Rectal smooth muscle tissue (tissue), 1 donor: ENCODE measurements around the gene ARHGEF28.

ENCODE experiments used
- H3K27ac ChIP-seq: one replicate; pipeline ENCODE4 v1.7.0; 2013; ENCODE audit warnings: low read depth, low read length, inconsistent platforms
- H3K27me3 ChIP-seq: one replicate; pipeline ENCODE4 v1.7.0; 2013; ENCODE audit warnings: low read length; ENCODE audit not compliant: control insufficient read depth, insufficient read depth
- H3K36me3 ChIP-seq: one replicate; pipeline ENCODE4 v1.7.0; 2013; ENCODE audit warnings: low read length; ENCODE audit not compliant: control insufficient read depth, insufficient read depth
- H3K4me1 ChIP-seq: one replicate; pipeline ENCODE4 v1.7.0; 2013; ENCODE audit warnings: low read length; ENCODE audit not compliant: control insufficient read depth, insufficient read depth
- H3K4me3 ChIP-seq: one replicate; pipeline ENCODE4 v1.7.0; 2013; ENCODE audit warnings: low read length
- H3K9ac ChIP-seq: one replicate; pipeline ENCODE4 v1.7.0; 2013; ENCODE audit warnings: low read length

Gene ARHGEF28

DNA sequence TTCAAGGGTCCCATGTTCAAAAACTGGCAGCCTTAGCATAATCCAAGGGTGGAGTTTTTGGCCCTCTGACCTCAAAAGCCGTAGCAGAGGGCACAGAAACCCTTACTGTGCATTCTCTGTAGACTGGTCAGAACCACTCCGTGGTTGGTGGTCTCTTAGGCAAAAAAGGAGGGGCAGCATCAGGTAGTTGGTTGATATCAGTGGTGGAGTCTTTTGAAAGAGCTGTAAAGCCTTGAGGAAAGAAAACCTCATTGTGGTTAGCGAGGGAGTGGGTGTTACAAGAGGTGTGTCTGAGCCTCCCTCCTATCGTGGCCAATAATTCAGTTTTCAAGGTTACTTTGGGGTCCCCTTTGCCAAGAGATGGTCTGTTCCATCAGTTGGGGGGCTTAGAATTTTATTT is 40.9 kb downstream of the ARHGEF28 start:
- H3K36me3 ChIP-seq, result no peaks in the 10 kb centered on the region
- H3K9ac ChIP-seq, result no peak overlapping the region

DNA sequence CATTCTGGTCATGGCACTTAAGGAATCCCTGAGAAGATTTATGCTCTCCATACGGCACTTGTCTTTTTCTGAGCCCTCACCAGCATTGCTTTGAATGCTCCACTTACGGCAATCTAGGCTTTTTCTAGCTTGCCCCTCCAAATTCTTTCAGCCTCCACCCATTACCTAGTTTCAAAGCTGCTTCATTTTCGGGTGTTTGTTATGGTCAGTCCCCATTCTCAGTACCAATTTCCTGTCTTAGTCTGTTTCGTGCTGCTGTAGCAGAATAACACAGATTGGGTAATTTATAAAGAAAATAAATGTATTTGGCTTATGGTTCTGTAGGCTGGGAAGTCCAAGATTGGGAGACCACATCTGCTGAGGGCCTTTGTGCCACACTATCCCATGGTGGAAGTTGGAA is 42.0 kb downstream of the ARHGEF28 start:
- Histone ChIP-seq H3K9ac (no peak overlapping the region), H3K27ac (no peak overlapping the region), H3K4me3 (no peak overlapping the region), H3K27me3 (no peaks in the 10 kb centered on the region), H3K36me3 (no peaks in the 10 kb centered on the region), H3K4me1 (peaks cover 2% of the 10 kb centered on the region)

More for the DNA sequence above, 40.9 kb downstream of the ARHGEF28 start:
- Histone ChIP-seq H3K4me3 (no peak overlapping the region), H3K27ac (no peak overlapping the region), H3K4me1 (no peaks in the 10 kb centered on the region), H3K27me3 (no peaks in the 10 kb centered on the region)

DNA sequence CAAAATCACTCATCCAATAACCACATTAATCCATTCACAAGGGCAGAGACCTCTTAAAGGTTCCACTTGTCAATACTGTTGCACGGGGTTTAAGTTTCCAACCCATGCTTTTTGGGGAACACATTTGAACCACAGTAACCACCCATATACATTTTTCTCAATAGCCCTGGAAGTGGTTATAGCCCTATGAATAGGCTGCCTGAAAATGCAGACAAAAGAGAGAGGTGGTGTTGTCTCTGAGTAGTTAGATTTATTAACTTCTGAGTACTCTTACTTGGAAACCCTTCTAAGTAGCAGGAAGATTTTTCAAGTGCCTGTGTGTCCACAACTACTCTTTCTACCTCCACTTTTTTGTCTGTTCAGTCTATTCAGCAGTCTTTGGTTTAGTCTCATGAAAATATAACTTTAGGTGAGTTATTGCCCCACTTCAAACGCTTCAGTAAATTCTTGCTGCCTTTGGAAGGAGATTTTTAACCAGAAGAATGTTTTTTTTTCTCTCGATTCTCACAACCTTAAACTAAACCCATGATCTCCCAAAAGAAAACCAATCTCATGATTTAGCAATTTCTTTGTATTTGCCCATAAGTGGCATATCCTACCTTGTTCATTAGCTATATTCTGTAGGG is 42.6 kb downstream of the ARHGEF28 start:
- Histone ChIP-seq H3K27me3 (no peaks in the 10 kb centered on the region), H3K36me3 (no peaks in the 10 kb centered on the region), H3K9ac (no peak overlapping the region), H3K4me1 (peaks cover 2% of the 10 kb centered on the region), H3K4me3 (no peak overlapping the region), H3K27ac (no peak overlapping the region)

DNA sequence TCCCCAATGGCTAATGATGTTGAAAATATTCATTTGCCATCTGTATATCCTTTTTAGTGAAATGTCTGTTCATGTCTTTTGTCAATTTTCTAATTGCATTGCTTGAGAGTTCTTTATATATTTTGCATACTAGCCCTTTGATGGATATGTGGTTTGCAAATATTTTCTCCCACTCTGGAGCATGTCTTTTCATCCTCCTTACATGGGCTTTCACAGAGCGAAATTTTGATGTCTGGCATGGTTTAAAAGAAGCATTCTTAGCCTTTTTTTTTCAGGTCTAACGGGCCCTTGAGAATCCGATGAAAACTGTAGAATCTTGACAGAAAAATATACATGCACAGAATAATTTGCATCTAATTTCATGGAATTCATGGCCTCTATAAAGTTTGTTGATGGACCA is 44.7 kb downstream of the ARHGEF28 start:
- peaks cover 2% of the 10 kb centered on the region for H3K4me1 ChIP-seq
- H3K27ac ChIP-seq, result no peak overlapping the region

DNA sequence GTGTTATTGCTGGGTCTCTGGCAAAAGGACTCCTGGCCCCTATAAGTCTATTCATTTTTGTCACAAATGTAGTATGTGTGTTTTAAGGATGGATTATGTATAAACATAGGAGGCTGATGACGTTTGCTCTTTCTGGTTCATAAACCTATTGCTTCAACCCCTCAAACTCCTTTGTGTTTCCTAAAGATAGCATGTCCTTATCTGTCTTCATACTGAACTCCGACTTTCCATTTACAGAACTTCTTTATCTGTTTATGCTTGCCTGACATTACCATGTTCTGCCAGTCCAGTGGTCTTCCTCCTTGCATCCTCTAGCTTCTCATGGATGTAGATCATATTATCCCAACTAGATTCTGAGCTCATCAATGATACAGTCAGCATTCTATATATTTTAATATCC is 46.1 kb downstream of the ARHGEF28 start:
- peaks cover 2% of the 10 kb centered on the region for H3K4me1 ChIP-seq
- H3K27me3 ChIP-seq, result no peaks in the 10 kb centered on the region
- H3K9ac ChIP-seq, result no peak overlapping the region
- no peak overlapping the region for H3K4me3 ChIP-seq
- H3K27ac ChIP-seq, result no peak overlapping the region
- H3K36me3 ChIP-seq, result no peaks in the 10 kb centered on the region

More for the DNA sequence above, 44.7 kb downstream of the ARHGEF28 start:
- Histone ChIP-seq H3K4me3 (no peak overlapping the region), H3K9ac (no peak overlapping the region), H3K27me3 (no peaks in the 10 kb centered on the region), H3K36me3 (no peaks in the 10 kb centered on the region)

DNA sequence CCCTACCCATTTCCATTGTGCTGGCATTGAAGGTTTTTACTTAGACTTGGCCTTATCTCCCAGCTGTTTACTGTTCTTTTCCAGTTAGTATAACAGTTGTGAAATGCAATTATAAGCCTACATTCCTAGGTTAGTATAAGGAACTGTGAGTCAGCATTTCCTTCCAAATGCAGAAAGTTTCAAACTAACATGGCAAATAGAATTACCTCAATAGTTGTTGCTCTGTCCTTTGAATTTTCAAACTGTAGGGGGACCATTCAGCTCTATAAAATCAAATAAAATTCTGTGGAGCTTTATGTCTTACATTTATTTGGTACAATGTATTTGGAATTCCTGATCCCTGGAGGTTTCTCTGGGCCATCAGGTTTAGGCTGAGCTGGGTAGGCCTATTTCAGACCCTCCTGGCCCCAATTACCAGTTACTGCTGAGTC is 47.2 kb downstream of the ARHGEF28 start:
- Histone ChIP-seq H3K9ac (no peak overlapping the region), H3K27me3 (no peaks in the 10 kb centered on the region), H3K36me3 (no peaks in the 10 kb centered on the region), H3K4me3 (no peak overlapping the region), H3K27ac (no peak overlapping the region), H3K4me1 (peaks cover 2% of the 10 kb centered on the region)

DNA sequence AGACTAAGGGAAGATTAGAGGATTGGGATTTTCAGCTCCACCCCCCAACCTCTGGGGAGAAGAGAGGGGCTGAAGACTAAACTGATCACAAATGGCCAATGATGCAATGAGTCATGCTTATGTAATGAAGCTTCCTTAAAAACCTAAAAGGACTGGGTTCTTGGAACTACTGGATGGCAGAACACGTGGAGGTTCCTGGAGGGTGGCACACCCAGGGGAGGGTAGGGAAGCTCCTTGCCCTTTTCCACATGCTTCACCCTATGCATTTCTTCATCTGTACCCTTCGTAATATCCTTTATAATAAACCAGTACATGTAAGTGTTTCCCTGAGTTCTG is 48.6 kb downstream of the ARHGEF28 start:
- Histone ChIP-seq H3K36me3 (no peaks in the 10 kb centered on the region), H3K27ac (no peak overlapping the region), H3K4me1 (peaks cover 2% of the 10 kb centered on the region), H3K9ac (no peak overlapping the region), H3K4me3 (no peak overlapping the region), H3K27me3 (no peaks in the 10 kb centered on the region)

DNA sequence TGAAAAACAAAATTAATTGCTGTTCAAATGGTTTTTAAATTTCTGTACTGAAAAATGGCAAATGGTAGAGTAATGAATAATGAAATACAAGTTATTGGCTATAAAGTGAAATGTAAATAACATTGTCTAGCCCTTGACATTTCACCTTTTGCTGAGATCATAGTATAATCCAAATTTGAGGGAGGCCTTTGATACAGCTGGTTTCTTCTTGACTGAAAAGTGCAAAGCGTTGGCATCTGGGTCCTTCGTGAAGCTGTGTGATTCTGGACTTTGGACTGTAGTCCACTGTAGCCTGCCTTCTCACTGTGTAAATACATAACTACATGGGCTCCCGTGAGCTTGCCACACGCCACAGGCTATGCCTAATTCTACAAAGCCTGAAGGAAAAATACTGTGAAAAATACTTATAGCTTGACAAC is 52.3 kb downstream of the ARHGEF28 start:
- Histone ChIP-seq H3K4me1 (no peaks in the 10 kb centered on the region), H3K36me3 (no peaks in the 10 kb centered on the region), H3K27ac (no peak overlapping the region), H3K4me3 (no peak overlapping the region), H3K27me3 (no peaks in the 10 kb centered on the region), H3K9ac (no peak overlapping the region)

DNA sequence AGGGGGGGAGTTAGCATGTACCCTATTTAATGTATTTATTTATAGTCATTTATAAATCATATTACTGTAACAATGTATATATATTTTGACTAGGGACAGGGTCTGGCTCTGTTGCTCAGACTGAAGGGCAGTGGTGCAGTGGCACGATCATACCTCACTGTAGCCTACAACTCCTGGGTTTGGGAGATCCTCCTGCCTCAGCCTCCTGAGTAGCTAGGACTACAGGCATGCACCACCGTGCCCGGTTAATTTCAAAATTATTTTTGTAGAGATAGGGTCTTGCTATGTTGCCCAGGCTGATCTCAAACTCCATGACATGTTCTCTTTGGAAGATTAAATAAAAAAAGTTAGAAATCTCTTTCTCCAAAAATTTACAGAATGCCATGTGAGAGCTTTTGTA is 52.8 kb downstream of the ARHGEF28 start:
- Histone ChIP-seq H3K27me3 (no peaks in the 10 kb centered on the region), H3K9ac (no peak overlapping the region), H3K36me3 (no peaks in the 10 kb centered on the region), H3K4me1 (no peaks in the 10 kb centered on the region), H3K4me3 (no peak overlapping the region), H3K27ac (no peak overlapping the region)

DNA sequence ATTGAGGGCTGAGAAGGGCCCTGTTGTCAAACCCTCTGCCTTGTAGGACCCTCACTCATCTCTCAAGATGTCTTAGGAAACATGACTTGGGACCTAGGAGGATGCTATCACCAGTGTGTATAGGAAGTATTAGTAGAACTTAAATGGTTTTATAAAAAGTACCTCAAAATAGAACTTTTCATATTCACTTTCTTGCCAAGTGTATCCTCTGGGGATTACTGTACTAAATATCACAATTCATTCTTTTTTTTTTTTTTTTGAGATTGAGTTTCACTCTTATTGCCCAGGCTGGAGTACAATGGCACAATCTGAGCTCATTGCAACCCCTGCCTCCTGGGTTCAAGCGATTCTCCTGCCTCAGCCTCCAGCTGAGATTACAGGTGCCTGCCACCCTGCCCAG is 56.2 kb downstream of the ARHGEF28 start:
- no peak overlapping the region for H3K4me3 ChIP-seq
- H3K36me3 ChIP-seq, result no peaks in the 10 kb centered on the region
- H3K27ac ChIP-seq, result no peak overlapping the region
- H3K4me1 ChIP-seq, result no peaks in the 10 kb centered on the region
- no peak overlapping the region for H3K9ac ChIP-seq
- H3K27me3 ChIP-seq, result no peaks in the 10 kb centered on the region

DNA sequence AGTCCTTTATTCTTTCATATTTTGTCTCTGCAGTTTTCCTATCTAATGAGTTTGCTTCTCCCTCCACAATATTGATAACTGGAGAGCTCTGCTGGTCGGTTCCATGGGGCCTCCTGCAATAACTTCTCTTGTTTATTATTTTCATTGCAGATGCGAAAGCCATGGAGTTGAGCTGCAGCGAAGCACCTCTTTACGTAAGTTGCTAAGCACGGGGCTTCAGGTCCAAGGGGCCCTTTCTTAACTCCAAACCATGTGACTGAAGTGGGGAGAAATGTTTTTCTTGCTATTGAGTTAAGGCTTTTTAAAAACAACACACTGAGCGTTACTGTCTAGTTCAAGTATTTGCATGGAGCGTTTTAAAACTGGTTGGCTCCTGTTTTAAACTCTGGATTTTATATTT is 58.7 kb downstream of the ARHGEF28 start:
- H3K4me3 ChIP-seq, result no peak overlapping the region
- H3K27me3 ChIP-seq, result no peaks in the 10 kb centered on the region
- H3K36me3 ChIP-seq, result no peaks in the 10 kb centered on the region
- H3K4me1 ChIP-seq, result no peaks in the 10 kb centered on the region
- no peak overlapping the region for H3K27ac ChIP-seq
- no peak overlapping the region for H3K9ac ChIP-seq

DNA sequence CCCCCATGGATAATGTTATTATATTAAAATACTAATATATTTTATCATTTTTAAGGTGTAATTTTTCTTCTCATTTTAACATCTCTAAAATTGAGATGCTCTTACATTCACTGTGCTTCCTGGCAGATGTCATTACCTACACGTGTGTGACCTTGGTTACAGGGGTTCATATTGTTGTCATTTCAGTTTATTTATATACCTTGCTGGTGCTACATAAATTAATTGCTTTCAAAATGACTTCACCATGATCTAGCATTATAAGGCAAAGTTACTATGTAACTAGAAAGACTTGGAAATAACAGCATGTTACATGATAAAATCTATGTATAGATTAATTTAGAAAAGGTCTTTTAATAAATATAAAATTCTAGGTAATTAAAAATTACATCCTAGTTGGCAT is 60.9 kb downstream of the ARHGEF28 start:
- no peak overlapping the region for H3K9ac ChIP-seq
- H3K4me3 ChIP-seq, result no peak overlapping the region
- H3K27me3 ChIP-seq, result no peaks in the 10 kb centered on the region
- H3K36me3 ChIP-seq, result no peaks in the 10 kb centered on the region
- H3K4me1 ChIP-seq, result no peaks in the 10 kb centered on the region
- H3K27ac ChIP-seq, result no peak overlapping the region

DNA sequence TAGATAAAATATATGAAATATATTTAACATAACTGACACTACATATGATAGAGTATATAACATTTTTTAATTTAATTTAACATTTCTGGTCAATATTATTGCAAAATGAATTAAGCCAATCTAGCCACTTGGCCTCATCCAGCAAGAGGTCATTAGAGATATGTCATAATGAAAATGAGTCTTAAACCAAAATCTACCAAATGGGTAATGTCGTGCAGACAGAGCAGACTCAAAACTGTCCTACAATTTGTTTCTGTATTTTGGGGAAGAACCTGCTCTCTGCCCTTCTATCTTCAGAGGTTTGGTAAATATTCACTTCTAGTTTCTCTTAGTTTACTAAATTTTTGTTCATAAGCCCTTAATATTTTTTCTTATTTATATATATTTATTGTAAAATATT is 61.4 kb downstream of the ARHGEF28 start:
- no peak overlapping the region for H3K9ac ChIP-seq
- no peaks in the 10 kb centered on the region for H3K4me1 ChIP-seq
- no peak overlapping the region for H3K27ac ChIP-seq
- H3K4me3 ChIP-seq, result no peak overlapping the region
- H3K27me3 ChIP-seq, result no peaks in the 10 kb centered on the region
- no peaks in the 10 kb centered on the region for H3K36me3 ChIP-seq
